ENCODE measurements around the gene ACAP3. TPM values are rescaled to one million over a fixed set of nuclear protein-coding genes. Genes with fewer than 3 reads are reported as not detected.

ACAP3 gene
- total RNA-seq, 2 experiments from 2014 or later = 64.4 to 72.3 TPM

DNA sequence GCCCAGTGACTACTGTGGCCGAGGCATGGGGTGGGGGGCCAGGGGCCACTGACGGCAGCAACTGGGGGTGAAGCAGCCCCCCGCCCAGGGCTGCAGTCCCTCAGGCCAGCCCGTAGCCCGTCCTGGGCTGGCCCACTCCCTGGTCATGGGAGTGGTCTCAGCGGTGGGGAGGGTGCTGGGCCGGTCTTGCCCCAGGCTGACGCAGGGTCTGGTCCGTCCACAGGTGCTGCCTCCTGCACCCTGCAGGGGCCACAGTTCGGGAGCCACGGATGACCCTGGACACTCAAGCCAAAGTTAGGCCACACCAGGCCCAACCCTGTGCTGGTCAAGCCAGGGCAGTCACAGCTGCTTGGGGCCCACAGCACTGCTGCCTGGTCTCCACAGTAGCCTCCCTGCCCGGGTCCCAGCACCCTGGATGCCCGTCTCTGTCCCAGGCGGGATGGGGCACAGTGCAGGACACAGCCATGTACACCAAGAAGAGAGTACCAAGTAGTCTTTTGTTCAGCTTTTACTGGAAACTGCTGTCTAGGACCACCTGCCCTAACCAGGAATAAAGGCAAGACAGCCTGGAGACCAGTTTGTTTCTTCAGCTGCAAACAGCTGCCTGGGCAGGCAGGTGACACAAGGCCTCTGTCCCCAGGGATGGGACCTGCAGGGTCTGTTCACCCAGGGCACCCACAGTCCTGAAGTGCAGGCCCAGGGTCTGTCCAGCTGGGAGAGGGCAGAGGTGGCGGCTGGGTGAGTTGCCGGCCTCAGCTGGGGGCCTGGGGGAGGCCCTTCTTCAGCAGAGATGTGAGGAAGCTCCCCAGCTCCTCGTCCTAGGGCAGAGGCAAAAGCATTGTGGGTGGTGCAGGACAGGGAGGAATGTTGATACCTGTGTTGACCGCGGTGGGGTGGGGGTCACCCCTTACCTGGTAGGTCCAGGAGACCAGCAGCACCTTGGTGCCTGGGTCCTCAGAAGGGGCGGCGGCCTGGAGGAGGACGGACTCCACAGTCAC lies 3.7 kb upstream of the ACAP3 start:
- DNase-seq = no peak
- Mint-ChIP-seq H3K27me3 (no peaks in the 10 kb centered on the region), H3K4me1 (peaks cover 13% of the 10 kb centered on the region), H3K36me3 (ENCODE audit: low read depth) (peaks cover 24% of the 10 kb centered on the region), H3K4me3 (peak overlapping the region; percentile 27), H3K9me3 (no peaks in the 10 kb centered on the region), H3K27ac (no peak overlapping the region)
- ChIA-PET POLR2A (interaction anchor here (0.9 to 1.2 kb wide), 3 partner anchors 14 to 94 kb away, joined by 3 read pairs; no protein-coding TSS in a partner anchor), CTCF (no interaction called here)

DNA sequence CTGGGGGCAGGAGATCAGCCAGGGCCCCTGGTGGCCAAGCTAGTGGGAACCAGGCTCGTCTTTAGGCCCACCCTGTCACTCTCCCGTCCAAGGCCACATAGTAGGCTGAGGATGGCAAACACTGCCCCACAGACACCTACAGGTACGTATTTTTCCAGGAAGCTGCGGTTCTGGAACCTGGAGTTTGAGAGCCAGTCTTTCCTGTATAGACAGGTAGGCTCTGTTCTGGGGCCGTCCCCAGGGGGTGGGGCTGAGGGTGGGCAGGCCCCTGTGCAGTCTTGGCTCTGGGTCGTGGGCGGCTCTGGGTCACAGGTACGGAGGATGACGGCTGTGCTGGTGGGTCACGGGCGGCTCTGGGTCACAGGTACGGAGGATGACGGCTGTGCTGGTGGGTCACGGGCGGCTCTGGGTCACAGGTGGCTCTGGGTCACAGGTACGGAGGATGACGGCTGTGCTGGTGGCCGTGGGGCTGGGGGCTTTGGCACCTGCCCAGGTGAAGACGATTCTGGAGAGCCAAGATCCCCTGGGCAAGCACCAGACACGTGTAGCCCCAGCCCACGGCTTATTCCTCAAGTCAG lies 2.8 kb upstream of the ACAP3 start:
- peaks cover 21% of the 10 kb centered on the region for H3K4me1 Mint-ChIP-seq
- ChIA-PET POLR2A (interaction anchor here (1.2 to 1.5 kb wide), 3 partner anchors 12 to 95 kb away, joined by 3 to 5 read pairs (median 3); partner anchors contain the start of gene AURKAIP1), CTCF (no interaction called here)
- H3K36me3 Mint-ChIP-seq (ENCODE audit: low read depth) = peaks cover 21% of the 10 kb centered on the region
- H3K9me3 Mint-ChIP-seq = no peaks in the 10 kb centered on the region
- no peak overlapping the region for H3K27ac Mint-ChIP-seq
- no peak for DNase-seq
- peak overlapping the region; percentile 27 for H3K4me3 Mint-ChIP-seq
- no peaks in the 10 kb centered on the region for H3K27me3 Mint-ChIP-seq

DNA sequence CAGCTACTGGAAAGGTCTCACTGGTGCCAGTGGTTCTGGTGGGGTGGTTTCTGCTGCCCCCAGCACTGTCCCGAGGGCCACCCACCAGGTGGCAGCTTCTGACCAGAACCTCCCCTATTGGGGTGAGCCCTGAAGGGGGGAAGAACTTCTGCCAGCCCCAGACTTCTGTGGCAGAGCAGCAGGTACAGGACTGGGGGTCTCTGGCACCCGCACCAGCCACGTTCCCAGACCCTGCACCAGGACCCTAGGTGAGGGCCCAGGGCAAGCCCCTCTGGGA lies 2.3 kb upstream of the ACAP3 start:
- no peak for DNase-seq
- peaks cover 25% of the 10 kb centered on the region for H3K4me1 Mint-ChIP-seq
- POLR2A ChIA-PET = interaction anchor here (1.2 to 1.5 kb wide), 4 partner anchors 11 to 95 kb away, joined by 3 to 6 read pairs (median 4); partner anchors contain the start of gene AURKAIP1
- H3K9me3 Mint-ChIP-seq = no peaks in the 10 kb centered on the region
- CTCF ChIA-PET = no interaction called here
- peaks cover 18% of the 10 kb centered on the region for H3K36me3 Mint-ChIP-seq (ENCODE audit: low read depth)
- H3K4me3 Mint-ChIP-seq = peak overlapping the region; percentile 74
- H3K27ac Mint-ChIP-seq = no peak overlapping the region
- H3K27me3 Mint-ChIP-seq = no peaks in the 10 kb centered on the region

DNA sequence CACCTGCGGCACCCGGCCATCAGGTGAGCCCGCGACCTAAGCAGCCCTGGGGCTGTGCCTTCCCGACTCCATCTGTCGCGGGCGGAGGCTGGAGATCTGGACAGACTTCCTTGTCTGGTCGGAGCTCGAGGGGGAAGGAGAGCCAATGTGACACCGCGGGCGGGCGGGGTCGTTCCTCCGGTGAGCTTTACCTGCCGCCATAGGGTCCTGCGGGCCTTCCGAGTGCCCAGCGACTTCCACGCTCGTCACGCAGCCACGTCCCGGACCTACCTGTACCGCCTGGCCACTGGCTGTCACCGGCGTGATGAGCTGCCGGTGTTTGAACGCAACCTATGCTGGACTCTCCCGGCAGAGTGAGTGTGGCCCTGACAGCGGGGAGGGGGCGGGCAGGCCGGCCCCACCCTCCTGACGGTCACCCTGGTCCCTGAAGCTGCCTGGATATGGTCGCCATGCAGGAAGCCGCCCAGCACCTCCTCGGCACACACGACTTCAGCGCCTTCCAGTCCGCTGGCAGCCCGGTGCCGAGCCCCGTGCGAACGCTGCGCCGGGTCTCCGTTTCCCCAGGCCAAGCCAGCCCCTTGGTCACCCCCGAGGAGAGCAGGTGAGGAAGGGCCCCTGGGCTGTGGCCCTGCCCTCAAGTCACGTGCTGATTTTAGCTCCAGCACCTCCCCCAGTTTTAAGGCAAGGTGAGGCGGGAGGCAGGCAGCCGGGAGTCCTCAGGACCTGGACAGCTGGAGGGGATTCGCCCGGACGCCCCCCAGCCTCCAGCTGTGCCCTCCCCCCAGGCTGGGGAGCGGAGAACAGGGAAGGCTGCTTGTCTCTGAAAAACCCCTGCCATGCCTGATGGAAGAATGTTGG lies 1.8 kb upstream of the ACAP3 start:
- CTCF ChIA-PET = no interaction called here
- Mint-ChIP-seq H3K4me3 (peak overlapping the region; percentile 74), H3K27me3 (no peaks in the 10 kb centered on the region), H3K4me1 (peaks cover 28% of the 10 kb centered on the region), H3K36me3 (ENCODE audit: low read depth) (peaks cover 14% of the 10 kb centered on the region), H3K9me3 (no peaks in the 10 kb centered on the region), H3K27ac (peak overlapping the region; percentile 47)
- no peak for DNase-seq
- POLR2A ChIA-PET = interaction anchor here (1.2 to 1.5 kb wide), 5 partner anchors 10 to 96 kb away, joined by 3 to 6 read pairs (median 4); partner anchors contain the start of genes AURKAIP1 and CCNL2

DNA sequence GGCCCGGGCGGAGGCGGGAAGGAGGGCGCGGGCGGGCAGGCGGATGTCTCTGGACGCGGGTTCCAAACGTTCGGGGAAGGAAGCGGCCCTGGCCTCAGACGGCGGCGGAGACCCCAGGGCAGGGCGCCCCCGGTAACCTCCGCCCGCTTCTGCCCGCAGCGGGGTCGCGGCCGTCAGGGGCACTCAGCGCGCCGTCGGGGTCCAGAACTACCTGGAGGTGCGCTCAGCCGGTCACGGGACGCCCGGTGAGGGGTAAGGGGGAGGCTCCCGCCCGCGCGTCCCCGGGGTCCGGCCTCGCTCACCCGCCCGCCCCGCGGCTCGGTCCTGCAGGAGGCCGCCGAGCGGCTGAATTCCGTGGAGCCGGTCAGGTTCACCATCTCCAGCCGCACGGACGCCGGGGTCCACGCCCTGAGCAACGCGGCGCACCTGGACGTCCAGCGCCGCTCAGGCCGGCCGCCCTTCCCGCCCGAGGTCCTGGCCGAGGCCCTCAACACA lies 1.1 kb upstream of the ACAP3 start:
- ChIA-PET CTCF (no interaction called here), POLR2A (interaction anchor here (1.2 to 1.5 kb wide), 3 partner anchors 17 to 90 kb away, joined by 4 to 6 read pairs (median 5); partner anchors contain the start of genes AURKAIP1 and CCNL2)
- Mint-ChIP-seq H3K4me3 (peak overlapping the region; percentile 80), H3K9me3 (no peaks in the 10 kb centered on the region), H3K27me3 (no peaks in the 10 kb centered on the region), H3K4me1 (peaks cover 30% of the 10 kb centered on the region), H3K27ac (peak overlapping the region; percentile 78), H3K36me3 (ENCODE audit: low read depth) (peaks cover 13% of the 10 kb centered on the region)
- DNase-seq = no peak

DNA sequence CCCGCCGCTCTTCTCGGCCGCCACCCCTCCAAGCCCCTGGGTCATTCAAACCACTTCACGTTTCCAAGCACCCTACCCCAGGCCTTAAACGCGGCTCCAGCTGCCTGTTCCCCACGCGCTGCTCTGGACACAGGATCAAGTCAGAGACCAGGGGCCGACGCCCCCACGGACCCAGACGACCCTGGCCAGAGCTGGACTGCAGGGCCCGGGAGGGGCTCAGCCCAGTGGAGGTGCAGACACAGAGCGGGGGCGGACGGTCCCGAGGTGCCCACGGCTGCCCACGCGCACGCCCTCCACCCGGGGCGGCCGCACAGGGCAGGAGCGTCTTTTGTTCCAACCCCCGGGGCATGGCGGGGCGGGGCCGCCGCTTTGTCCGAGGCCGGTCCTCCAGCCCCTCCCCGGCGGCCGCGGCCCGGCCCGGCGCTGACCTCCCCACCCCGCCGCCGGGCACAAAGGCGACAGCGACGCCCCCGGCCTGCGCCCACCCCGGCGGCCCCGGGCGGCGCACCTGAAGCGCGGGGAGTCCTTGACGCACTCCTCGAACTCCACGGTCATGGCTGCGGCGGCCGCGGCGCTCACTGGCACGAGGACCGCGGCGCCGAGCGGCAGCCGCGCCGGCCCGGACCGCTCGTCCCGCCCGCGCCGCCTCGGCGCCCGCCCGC lies 338 bp downstream of the ACAP3 start:
- H3K4me1 Mint-ChIP-seq = peaks cover 30% of the 10 kb centered on the region
- ChIA-PET POLR2A (interaction anchor here (0.7 to 1.0 kb wide), 2 partner anchors 67 to 267 kb away, joined by 3 to 5 read pairs; partner anchors contain the start of gene AURKAIP1), CTCF (no interaction called here)
- no peaks in the 10 kb centered on the region for H3K9me3 Mint-ChIP-seq
- peak overlapping the region; percentile 79 for H3K4me3 Mint-ChIP-seq
- H3K27ac Mint-ChIP-seq = peak overlapping the region; percentile 86
- peaks cover 6% of the 10 kb centered on the region for H3K36me3 Mint-ChIP-seq (ENCODE audit: low read depth)
- DNase-seq = no peak
- no peaks in the 10 kb centered on the region for H3K27me3 Mint-ChIP-seq

DNA sequence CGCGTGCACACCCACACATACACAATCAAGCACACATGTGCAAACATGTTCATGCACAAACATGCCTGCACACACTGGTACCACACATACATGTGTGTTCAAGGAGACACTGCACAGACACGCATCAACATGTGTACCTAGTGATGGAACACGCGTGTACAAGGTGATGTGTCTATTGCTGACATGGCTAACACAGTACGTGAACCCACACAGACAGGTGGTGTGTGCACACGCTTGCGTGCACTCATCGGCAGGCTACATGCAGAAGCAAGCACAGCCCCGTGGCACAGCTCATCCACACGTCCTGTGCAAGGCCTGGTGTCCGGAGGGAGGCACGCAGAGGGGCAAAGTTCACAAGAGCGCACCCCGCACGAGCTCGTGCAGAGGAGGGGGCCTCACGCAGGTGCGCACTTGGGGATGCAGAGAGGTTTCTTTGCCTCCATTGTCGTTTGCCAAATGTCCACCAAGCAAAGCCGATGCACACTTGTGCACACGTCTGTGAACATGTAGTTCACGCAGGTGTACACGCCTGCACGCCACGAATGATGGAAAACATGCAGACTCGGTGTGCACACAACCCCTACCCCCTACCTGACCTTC lies 969 bp downstream of the ACAP3 start:
- CTCF ChIA-PET = no interaction called here

DNA sequence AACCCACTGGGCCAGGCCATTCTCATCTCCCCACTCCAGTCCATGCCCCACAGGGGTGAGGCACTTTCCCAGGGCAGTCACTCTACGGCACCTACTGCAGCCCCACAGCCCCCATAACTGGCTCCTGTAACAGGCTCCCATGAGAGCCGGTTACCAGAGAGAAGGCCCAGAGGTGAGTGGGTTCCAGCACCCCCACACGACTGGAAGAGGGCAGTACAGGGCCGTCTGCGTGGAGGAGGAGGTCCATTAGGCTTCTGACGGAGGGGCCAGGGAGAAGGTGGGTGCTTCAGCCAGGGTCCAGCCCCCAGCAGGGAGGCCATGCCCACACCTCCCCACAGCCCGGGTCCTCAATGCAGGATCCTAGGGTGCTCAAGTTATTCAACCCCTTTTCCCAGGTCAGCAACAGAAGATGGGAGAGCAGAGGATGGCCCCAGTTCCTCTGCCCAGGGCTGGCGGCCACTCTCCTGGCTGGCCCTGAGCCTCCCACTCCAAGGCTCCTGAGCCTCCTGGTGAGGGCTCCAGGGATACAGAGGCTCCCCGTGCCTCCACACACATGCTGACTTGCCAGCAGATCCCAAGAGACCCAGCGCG lies 1.6 kb downstream of the ACAP3 start:
- no peaks in the 10 kb centered on the region for H3K27me3 Mint-ChIP-seq
- H3K27ac Mint-ChIP-seq = peak overlapping the region; percentile 86
- no peak for DNase-seq
- H3K9me3 Mint-ChIP-seq = no peaks in the 10 kb centered on the region
- peaks cover 6% of the 10 kb centered on the region for H3K36me3 Mint-ChIP-seq (ENCODE audit: low read depth)
- POLR2A ChIA-PET = interaction anchor here (1.0 to 1.2 kb wide), 2 partner anchors 32 to 66 kb away, joined by 3 to 6 read pairs; partner anchors contain the start of gene UBE2J2
- peak overlapping the region; percentile 79 for H3K4me3 Mint-ChIP-seq
- H3K4me1 Mint-ChIP-seq = peaks cover 30% of the 10 kb centered on the region
- CTCF ChIA-PET = interaction anchor here (2.0 kb wide), 1 partner anchor 15 kb away, joined by 10 read pairs; no protein-coding TSS in a partner anchor

More for the DNA sequence above, 969 bp downstream of the ACAP3 start:
- Mint-ChIP-seq H3K27ac (peak overlapping the region; percentile 86), H3K4me1 (peaks cover 30% of the 10 kb centered on the region), H3K36me3 (ENCODE audit: low read depth) (peaks cover 6% of the 10 kb centered on the region), H3K27me3 (no peaks in the 10 kb centered on the region), H3K9me3 (no peaks in the 10 kb centered on the region), H3K4me3 (peak overlapping the region; percentile 79)
- no peak for DNase-seq
- POLR2A ChIA-PET = interaction anchor here (0.7 to 1.0 kb wide), 2 partner anchors 68 to 267 kb away, joined by 3 to 5 read pairs; partner anchors contain the start of gene AURKAIP1

DNA sequence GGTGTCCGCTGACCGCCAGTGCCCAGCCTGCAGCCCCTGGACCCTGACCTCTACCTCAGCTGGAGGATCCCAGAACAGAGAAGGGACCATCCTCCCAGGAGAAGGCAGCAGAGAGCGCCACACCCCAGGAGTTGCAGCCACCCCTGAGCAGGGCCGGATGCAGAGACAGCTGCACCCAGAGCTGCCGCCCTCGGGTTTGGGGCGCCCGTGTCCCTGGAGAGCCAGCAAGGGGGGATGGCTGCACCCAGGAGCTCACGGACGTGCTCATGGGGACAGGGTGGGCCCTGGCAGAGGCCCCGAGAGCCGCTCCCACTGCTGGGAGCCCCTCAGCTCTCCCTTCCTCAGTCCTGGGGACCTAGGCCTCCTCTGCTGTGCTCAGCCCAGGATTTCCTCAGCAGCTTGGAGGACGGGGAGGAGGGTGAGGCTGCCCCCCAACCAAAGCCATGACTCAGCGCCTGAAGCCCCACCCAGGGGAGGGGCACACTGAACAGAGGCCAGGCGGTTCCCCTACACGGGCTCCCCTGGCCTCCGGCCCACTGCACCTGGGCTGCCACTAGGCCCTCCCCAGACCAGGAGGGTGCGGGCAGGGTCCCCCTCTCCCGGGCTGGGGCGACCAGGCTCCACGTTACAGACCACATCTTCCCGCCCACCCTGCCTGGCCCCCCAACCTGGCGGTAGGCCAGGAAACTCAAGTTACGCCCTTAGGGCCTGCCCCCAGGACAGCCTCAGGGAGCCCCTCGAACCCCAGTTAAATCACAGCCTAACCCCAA lies 2.2 kb downstream of the ACAP3 start:
- CTCF ChIA-PET = interaction anchor here (0.8 to 2.0 kb wide), 7 partner anchors 10 to 242 kb away, joined by 3 to 10 read pairs (median 3); partner anchors contain the start of genes AURKAIP1 and DVL1
- Mint-ChIP-seq H3K27me3 (no peaks in the 10 kb centered on the region), H3K4me3 (peak overlapping the region; percentile 79), H3K4me1 (peaks cover 30% of the 10 kb centered on the region), H3K36me3 (ENCODE audit: low read depth) (peaks cover 3% of the 10 kb centered on the region), H3K27ac (peak overlapping the region; percentile 86), H3K9me3 (no peaks in the 10 kb centered on the region)
- POLR2A ChIA-PET = interaction anchor here (0.6 to 1.5 kb wide), 5 partner anchors 21 to 70 kb away, joined by 3 to 6 read pairs (median 3); partner anchors contain the start of genes AURKAIP1 and UBE2J2
- DNase-seq = peak; percentile 83

DNA sequence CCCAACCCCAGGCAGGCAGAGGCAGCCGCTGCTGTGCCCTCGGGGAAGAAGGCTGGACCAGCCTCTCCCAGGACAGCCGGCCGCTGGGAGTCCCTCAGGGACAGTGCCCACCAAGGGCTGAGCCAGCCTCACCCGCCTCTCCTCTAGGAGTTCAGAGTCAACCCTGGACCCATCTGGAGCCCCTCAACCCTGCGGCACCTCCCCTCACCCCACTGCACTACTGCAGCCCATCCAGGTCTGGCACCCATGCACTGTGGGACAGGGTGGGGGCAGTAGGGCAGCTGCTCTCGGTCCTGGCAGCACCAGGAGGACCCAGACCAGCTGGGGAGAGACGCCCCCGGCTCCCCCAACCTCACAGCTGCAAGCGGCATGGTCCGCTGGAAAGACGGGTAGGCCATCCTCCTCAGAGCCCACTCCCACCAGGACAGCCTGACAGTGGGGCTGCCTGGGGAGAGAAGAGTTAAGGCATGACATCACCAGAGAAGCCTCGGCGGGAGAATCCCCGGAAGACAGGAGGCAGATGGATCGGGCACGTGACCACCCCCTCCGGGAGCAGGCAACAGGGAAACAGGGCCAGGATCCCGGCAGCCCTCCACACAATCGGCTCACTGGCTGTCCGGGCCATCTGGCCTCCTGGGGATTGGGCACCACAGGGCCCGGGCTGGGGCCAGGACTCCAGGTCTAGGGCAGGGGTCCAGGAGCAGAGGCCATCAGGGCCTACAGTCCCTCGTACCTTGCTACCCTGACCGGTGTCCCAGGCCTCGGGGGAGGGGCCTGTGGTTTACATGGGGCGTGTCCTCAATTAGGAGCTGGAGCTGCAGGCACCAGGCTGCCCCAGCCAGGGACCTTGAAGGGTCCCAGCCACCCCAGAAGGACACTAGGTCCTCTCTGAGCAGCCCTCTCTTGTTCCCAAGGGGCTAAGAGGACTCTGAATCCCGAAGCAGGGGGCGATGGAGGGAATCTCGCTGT lies 3.1 kb downstream of the ACAP3 start:
- POLR2A ChIA-PET = interaction anchor here (0.6 to 1.5 kb wide), 5 partner anchors 20 to 71 kb away, joined by 3 to 6 read pairs (median 3); partner anchors contain the start of genes AURKAIP1 and UBE2J2
- no peak for DNase-seq
- CTCF ChIA-PET = interaction anchor here (0.8 to 2.0 kb wide), 7 partner anchors 9 to 241 kb away, joined by 3 to 10 read pairs (median 3); partner anchors contain the start of genes AURKAIP1 and DVL1
- Mint-ChIP-seq H3K36me3 (ENCODE audit: low read depth) (peaks cover 3% of the 10 kb centered on the region), H3K27me3 (no peaks in the 10 kb centered on the region), H3K4me1 (peaks cover 29% of the 10 kb centered on the region), H3K27ac (peak overlapping the region; percentile 86), H3K4me3 (peak overlapping the region; percentile 79), H3K9me3 (no peaks in the 10 kb centered on the region)

Data from activated CD4-positive, alpha-beta memory T cell treated with anti-CD3 and anti-CD28 coated beads, Interleukin-2, amount 10 ng/mL, durations not matched to agents 7 days and 5 days (primary cell).